HEK293 (cell line): ENCODE data around the gene CKAP2L.

Experiments used
- CTCF ChIA-PET: fragments of 350-600 bp; formaldehyde crosslinking; extraction: SDS; loops from one replicate; lab custom pipeline; 2021; ENCODE audit warnings: antibody characterized with exemption; lab: Yijun Ruan, JAX
- POLR2A ChIA-PET: fragments of 300-600 bp; formaldehyde crosslinking; extraction: SDS; loops from one replicate; lab custom pipeline; 2020; ENCODE audit warnings: antibody characterized with exemption, inconsistent platforms; lab: Yijun Ruan, JAX
- H3K27ac ChIP-seq: fragments of 200-500 bp; sonication (Bioruptor generic); 2 replicates; pipeline ENCODE4 v1.5.1; 2014; ENCODE audit warnings: low read depth, low read length, control low read depth, inconsistent platforms; ENCODE audit errors: extremely low read depth
- H3K36me3 ChIP-seq, 2 experiments: fragments of 200-500 bp in 1 of 2; sonication (Bioruptor generic) in 1 of 2; 1 replicate in 1 of 2; 2 replicates in 1 of 2; pipeline ENCODE4 v1.5.1; 2014 to 2017; ENCODE audit warnings: inconsistent platforms in 2 of 2, low read length in 2 of 2; ENCODE audit not compliant: control insufficient read depth in 2 of 2, insufficient read depth in 1 of 2
- H3K4me1 ChIP-seq: fragments of 200-500 bp; sonication (Bioruptor generic); 2 replicates; pipeline ENCODE4 v1.5.1; 2014; ENCODE audit warnings: mild to moderate bottlenecking, low read length, inconsistent platforms; ENCODE audit not compliant: control insufficient read depth, insufficient read depth
- H3K4me3 ChIP-seq: 2 replicates; pipeline ENCODE4 v1.5.1; 2011; ENCODE audit warnings: low read depth, mild to moderate bottlenecking, control low read depth, low read length, moderate library complexity
- H3K9me3 ChIP-seq: fragments of 200-500 bp; sonication (Bioruptor generic); 2 replicates; pipeline ENCODE4 v1.5.1; 2014; ENCODE audit warnings: low read depth, low read length, inconsistent platforms; ENCODE audit not compliant: control insufficient read depth, insufficient read depth
- KLF10 ChIP-seq: fragments of 450-650 bp; IDR thresholded peaks from 2 replicates; pipeline ENCODE4 v1.5.1; 2018; ENCODE audit warnings: missing biosample characterization, mild to moderate bottlenecking, missing genetic modification characterization
- OSR2 ChIP-seq: fragments of 450-650 bp; formaldehyde crosslinking; IDR thresholded peaks from 2 replicates; pipeline ENCODE4 v1.5.1; 2016; ENCODE audit warnings: missing biosample characterization, missing genetic modification characterization
- SP2 ChIP-seq: fragments of 450-650 bp; formaldehyde crosslinking; IDR thresholded peaks from 2 replicates; pipeline ENCODE4 v1.5.1; 2016; ENCODE audit warnings: missing biosample characterization, missing genetic modification characterization
- TRIM28 ChIP-seq: IDR thresholded peaks from 2 replicates; pipeline ENCODE4 v1.6.1; 2011; ENCODE audit warnings: low read length, control low read depth, borderline replicate concordance
- ZBTB20 ChIP-seq: fragments of 450-650 bp; formaldehyde crosslinking; IDR thresholded peaks from 2 replicates; pipeline ENCODE4 v1.5.1; 2016; ENCODE audit warnings: missing biosample characterization, missing genetic modification characterization
- ZBTB7A ChIP-seq: fragments of 450-650 bp; formaldehyde crosslinking; IDR thresholded peaks from 2 replicates; pipeline ENCODE4 v1.5.1; 2016; ENCODE audit warnings: low read depth, missing biosample characterization, missing genetic modification characterization
- ZBTB8A ChIP-seq: fragments of 450-650 bp; formaldehyde crosslinking; IDR thresholded peaks from 2 replicates; pipeline ENCODE4 v1.5.1; 2016; ENCODE audit warnings: missing biosample characterization, missing genetic modification characterization
- ZFP37 ChIP-seq: fragments of 450-650 bp; formaldehyde crosslinking; IDR thresholded peaks from 2 replicates; pipeline ENCODE4 v1.5.1; 2016; ENCODE audit warnings: missing biosample characterization, missing genetic modification characterization
- ZNF121 ChIP-seq: fragments of 450-650 bp; formaldehyde crosslinking; IDR thresholded peaks from 2 replicates; pipeline ENCODE4 v1.5.1; 2016; ENCODE audit warnings: missing biosample characterization, missing genetic modification characterization
- ZNF175 ChIP-seq: fragments of 450-650 bp; formaldehyde crosslinking; IDR thresholded peaks from 2 replicates; pipeline ENCODE4 v1.5.1; 2016; ENCODE audit warnings: missing biosample characterization, missing genetic modification characterization
- ZNF248 ChIP-seq: fragments of 450-650 bp; formaldehyde crosslinking; IDR thresholded peaks from 2 replicates; pipeline ENCODE4 v1.5.1; 2017; ENCODE audit warnings: missing biosample characterization, missing genetic modification characterization
- ZNF280C ChIP-seq: fragments of 450-650 bp; formaldehyde crosslinking; IDR thresholded peaks from 2 replicates; pipeline ENCODE4 v1.5.1; 2016; ENCODE audit warnings: missing biosample characterization, missing genetic modification characterization
- ZNF335 ChIP-seq: fragments of 450-650 bp; formaldehyde crosslinking; conservative IDR thresholded peaks from 2 replicates; pipeline ENCODE4 v1.5.1; 2016; ENCODE audit warnings: missing biosample characterization, missing genetic modification characterization
- ZNF354C ChIP-seq: fragments of 450-650 bp; formaldehyde crosslinking; IDR thresholded peaks from 2 replicates; pipeline ENCODE4 v1.5.1; 2016; ENCODE audit warnings: missing biosample characterization, missing genetic modification characterization, low read depth, borderline replicate concordance
- ZNF473 ChIP-seq: fragments of 450-650 bp; formaldehyde crosslinking; IDR thresholded peaks from 2 replicates; pipeline ENCODE4 v1.5.1; 2017; ENCODE audit warnings: missing biosample characterization, missing genetic modification characterization
- ZNF521 ChIP-seq: fragments of 450-650 bp; formaldehyde crosslinking; IDR thresholded peaks from 2 replicates; pipeline ENCODE4 v1.5.1; 2017; ENCODE audit warnings: missing biosample characterization, mild to moderate bottlenecking, missing genetic modification characterization
- ZNF596 ChIP-seq: fragments of 450-650 bp; IDR thresholded peaks from 2 replicates; pipeline ENCODE4 v1.5.0; 2018; ENCODE audit warnings: missing biosample characterization, mild to moderate bottlenecking, missing genetic modification characterization, moderate library complexity
- ZNF610 ChIP-seq: fragments of 450-650 bp; formaldehyde crosslinking; IDR thresholded peaks from 2 replicates; pipeline ENCODE4 v1.5.1; 2016; ENCODE audit warnings: missing biosample characterization, missing genetic modification characterization, borderline replicate concordance
- ZNF664 ChIP-seq: fragments of 450-650 bp; formaldehyde crosslinking; IDR thresholded peaks from 2 replicates; pipeline ENCODE4 v1.5.1; 2016; ENCODE audit warnings: missing biosample characterization, missing genetic modification characterization
- ZSCAN16 ChIP-seq: fragments of 450-650 bp; formaldehyde crosslinking; IDR thresholded peaks from 2 replicates; pipeline ENCODE4 v1.5.1; 2016; ENCODE audit warnings: missing biosample characterization, missing genetic modification characterization
- TF ChIP-seq, protein P1 (sequence below): fragments of 450-650 bp; formaldehyde crosslinking; IDR thresholded peaks from 2 replicates; pipeline ENCODE4 v1.5.1; 2016; ENCODE audit warnings: missing biosample characterization, missing genetic modification characterization
- TF ChIP-seq, protein P2 (sequence below): fragments of 450-650 bp; formaldehyde crosslinking; IDR thresholded peaks from 2 replicates; pipeline ENCODE4 v1.5.1; 2016; ENCODE audit warnings: missing biosample characterization, missing genetic modification characterization

Gene CKAP2L

DNA sequence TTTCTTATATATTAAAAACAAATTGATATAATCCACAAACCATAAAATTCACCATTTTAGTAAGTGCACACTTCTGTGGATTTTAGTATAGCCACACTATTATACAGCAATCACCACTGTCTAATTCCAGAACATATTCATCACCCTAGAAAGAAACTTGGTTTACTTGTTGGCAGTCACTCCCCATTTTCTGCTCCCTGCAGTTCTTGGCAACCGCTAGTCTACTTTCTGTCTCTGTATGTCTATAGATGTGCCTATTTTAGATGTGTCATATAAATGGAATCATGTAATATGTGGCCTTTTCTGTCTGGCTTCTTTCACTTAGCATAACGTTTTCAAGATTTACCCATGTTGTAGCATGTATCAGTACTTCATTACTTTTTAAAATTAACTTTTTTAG lies 5.7 kb downstream of the CKAP2L start:
- TF ChIP-seq ZNF121 = no peak
- TF ChIP-seq ZNF280C = no peak
- no peak for TF ChIP-seq ZNF664 (tag by site-specific recombination)
- TF ChIP-seq ZNF521 (tag by site-specific recombination) = no peak
- TF ChIP-seq ZNF248 (tag by site-specific recombination) = no peak
- TF ChIP-seq ZBTB8A (tag by site-specific recombination) = no peak
- TF ChIP-seq ZNF354C (tag by site-specific recombination) = no peak
- TF ChIP-seq ZNF335 = no peak
- TF ChIP-seq ZFP37 (tag by site-specific recombination) = no peak
- TF ChIP-seq TRIM28 = no peak
- TF ChIP-seq, protein P1, sequence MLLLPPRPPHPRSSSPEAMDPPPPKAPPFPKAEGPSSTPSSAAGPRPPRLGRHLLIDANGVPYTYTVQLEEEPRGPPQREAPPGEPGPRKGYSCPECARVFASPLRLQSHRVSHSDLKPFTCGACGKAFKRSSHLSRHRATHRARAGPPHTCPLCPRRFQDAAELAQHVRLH (tag by site-specific recombination) = no peak
- TF ChIP-seq ZNF596 (tag by site-specific recombination) = no peak
- no peak for TF ChIP-seq ZSCAN16
- no peak for TF ChIP-seq ZBTB7A (tag by site-specific recombination)
- TF ChIP-seq ZNF610 (tag by site-specific recombination) = no peak
- TF ChIP-seq, all 188 proteins: peak for 0
- Histone ChIP-seq H3K4me1 (0 out of 2 replicates have a peak, but pooled peaks cover 7% of the 10 kb centered on the region), H3K36me3 (peaks cover 34 to 82% of the 10 kb centered on the region in 2 experiments), H3K27ac (no peak overlapping the region), H3K4me3 (no peak overlapping the region), H3K9me3 (no peaks in the 10 kb centered on the region)
- POLR2A ChIA-PET = no interaction called here
- CTCF ChIA-PET = interaction anchor here (2.0 kb wide), 1 partner anchor 9 kb away, joined by 8 read pairs; no protein-coding TSS in a partner anchor

GRCh38 chr2:112757265-112757664 lies 7.1 kb downstream of the CKAP2L start:
- Histone ChIP-seq H3K36me3 (peaks cover 34 to 83% of the 10 kb centered on the region in 2 experiments), H3K9me3 (no peaks in the 10 kb centered on the region), H3K4me3 (no peak overlapping the region), H3K4me1 (peaks cover 8% of the 10 kb centered on the region), H3K27ac (no peak overlapping the region)
- CTCF ChIA-PET = interaction anchor here (0.7 to 0.9 kb wide), 2 partner anchors 182 to 184 kb away, joined by 3 read pairs; no protein-coding TSS in a partner anchor
- TF ChIP-seq SP2 (tag by site-specific recombination) (no peak), ZNF473 (tag by site-specific recombination) (no peak)
- POLR2A ChIA-PET = no interaction called here

DNA sequence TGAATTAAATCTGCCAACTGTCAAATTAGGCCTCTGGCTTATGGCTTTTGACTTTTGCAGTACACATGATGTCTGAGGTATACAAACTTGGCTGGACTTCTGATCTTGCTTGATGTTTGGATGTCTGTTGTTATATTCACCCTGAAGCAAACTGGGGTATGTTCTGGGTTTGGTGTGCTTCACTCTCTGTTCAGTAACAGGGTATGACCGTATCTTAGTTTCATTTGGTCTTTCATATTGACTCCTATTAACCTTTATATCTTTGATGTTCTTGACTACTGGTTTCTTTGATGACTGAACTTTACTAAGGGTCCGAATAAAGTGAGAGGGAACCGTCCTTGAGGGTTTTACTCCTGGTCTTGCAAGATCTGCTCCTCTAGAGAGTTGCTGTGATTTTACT lies 8.2 kb downstream of the CKAP2L start:
- peaks cover 36 to 80% of the 10 kb centered on the region in 2 experiments for H3K36me3 ChIP-seq

More for the DNA sequence above, 8.2 kb downstream of the CKAP2L start:
- ChIA-PET POLR2A (no interaction called here), CTCF (interaction anchor here (1.8 kb wide), 1 partner anchor 185 kb away, joined by 14 read pairs; no protein-coding TSS in a partner anchor)
- Histone ChIP-seq H3K4me3 (no peak overlapping the region), H3K4me1 (peaks cover 10% of the 10 kb centered on the region), H3K27ac (no peak overlapping the region), H3K9me3 (no peaks in the 10 kb centered on the region)
- no peak for TF ChIP-seq ZBTB20 (tag by site-specific recombination)
- TF ChIP-seq, protein P2, sequence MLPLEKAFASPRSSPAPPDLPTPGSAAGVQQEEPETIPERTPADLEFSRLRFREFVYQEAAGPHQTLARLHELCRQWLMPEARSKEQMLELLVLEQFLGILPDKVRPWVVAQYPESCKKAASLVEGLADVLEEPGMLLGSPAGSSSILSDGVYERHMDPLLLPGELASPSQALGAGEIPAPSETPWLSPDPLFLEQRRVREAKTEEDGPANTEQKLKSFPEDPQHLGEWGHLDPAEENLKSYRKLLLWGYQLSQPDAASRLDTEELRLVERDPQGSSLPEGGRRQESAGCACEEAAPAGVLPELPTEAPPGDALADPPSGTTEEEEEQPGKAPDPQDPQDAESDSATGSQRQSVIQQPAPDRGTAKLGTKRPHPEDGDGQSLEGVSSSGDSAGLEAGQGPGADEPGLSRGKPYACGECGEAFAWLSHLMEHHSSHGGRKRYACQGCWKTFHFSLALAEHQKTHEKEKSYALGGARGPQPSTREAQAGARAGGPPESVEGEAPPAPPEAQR = no peak
- TF ChIP-seq ZNF175 = no peak
- no peak for TF ChIP-seq KLF10 (tag by site-specific recombination)
- no peak for TF ChIP-seq OSR2
